Activated CD8-positive, alpha-beta T cell treated with anti-CD3 and anti-CD28 coated beads, Interleukin-2, amount 10 ng/mL, durations not matched to agents 7 days and 5 days (primary cell): ENCODE data around the gene GRIK3. TPM values are rescaled to one million over a fixed set of nuclear protein-coding genes. Genes with fewer than 3 reads are reported as not detected.

ENCODE experiments used
- ATAC-seq: fragments of 150-1000 bp; cut with Tn5 transposase; one replicate; pipeline ENCODE4 v1.10.0; 2021; ENCODE audit warnings: moderate library complexity
- CTCF ChIA-PET: fragments of 350-600 bp; sonication (Branson Sonifier 250); formaldehyde crosslinking; loops from one replicate; lab custom pipeline; 2021; ENCODE audit warnings: antibody characterized with exemption; lab: Charles Lee
- POLR2A ChIA-PET: fragments of 350-600 bp; sonication (Branson Sonifier 250); formaldehyde crosslinking; loops from one replicate; lab custom pipeline; 2021; ENCODE audit warnings: antibody characterized with exemption; lab: Charles Lee
- DNase-seq: peaks from one replicate; pipeline ENCODE4 v3.0.0-alpha.2; 2020
- H3K27ac Mint-ChIP-seq: one replicate; pipeline ENCODE4 v1.8.0; 2021; ENCODE audit warnings: mild to moderate bottlenecking, mixed read lengths
- H3K27me3 Mint-ChIP-seq: one replicate; pipeline ENCODE4 v1.8.0; 2021; ENCODE audit warnings: low read depth, mixed read lengths
- H3K36me3 Mint-ChIP-seq: one replicate; pipeline ENCODE4 v1.8.0; 2021; ENCODE audit warnings: low read depth, mixed read lengths
- H3K4me1 Mint-ChIP-seq: one replicate; pipeline ENCODE4 v1.8.0; 2021; ENCODE audit warnings: low read depth, mixed read lengths
- H3K4me3 Mint-ChIP-seq: one replicate; pipeline ENCODE4 v1.8.0; 2021; ENCODE audit warnings: mild to moderate bottlenecking, mixed read lengths
- H3K9me3 Mint-ChIP-seq: one replicate; pipeline ENCODE4 v1.8.0; 2022; ENCODE audit warnings: mixed read lengths; ENCODE audit not compliant: insufficient read depth
- total RNA-seq, 2 experiments: library from RNA; stranded (reverse); gene quantifications; one replicate each; pipeline ENCODE4 v1.2.3, GENCODE V29; 2021

The GRIK3 gene
- total RNA-seq, 2 experiments from 2014 or later = not detected

DNA sequence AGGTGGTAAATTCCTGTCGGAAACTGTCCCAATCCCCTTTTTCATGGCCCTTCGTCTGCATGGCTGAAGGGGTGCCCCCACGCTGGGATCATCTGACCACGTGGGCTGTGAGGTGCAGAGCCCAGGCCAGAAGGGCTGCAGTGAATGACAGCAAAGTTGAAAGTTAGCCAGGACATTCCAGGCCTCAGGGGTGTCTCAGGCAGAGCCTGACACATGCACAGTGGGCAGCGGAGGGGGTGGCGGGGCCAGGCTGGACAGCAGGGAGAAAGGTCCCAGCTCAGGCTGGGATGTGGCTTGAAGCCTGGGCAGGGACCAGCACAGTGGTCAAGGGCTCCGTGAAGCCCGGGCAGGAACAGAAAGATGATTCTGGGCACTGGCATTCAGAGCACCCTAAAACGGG is 49.6 kb downstream of the GRIK3 start:
- DNase-seq (no peak), ATAC-seq (no peak)
- no peaks in the 10 kb centered on the region for H3K4me1 Mint-ChIP-seq
- CTCF ChIA-PET = no interaction called here
- H3K4me3 Mint-ChIP-seq = no peak overlapping the region
- peaks cover 4% of the 10 kb centered on the region for H3K27me3 Mint-ChIP-seq
- H3K36me3 Mint-ChIP-seq = no peaks in the 10 kb centered on the region
- POLR2A ChIA-PET = no interaction called here
- no peaks in the 10 kb centered on the region for H3K9me3 Mint-ChIP-seq
- no peak overlapping the region for H3K27ac Mint-ChIP-seq

DNA sequence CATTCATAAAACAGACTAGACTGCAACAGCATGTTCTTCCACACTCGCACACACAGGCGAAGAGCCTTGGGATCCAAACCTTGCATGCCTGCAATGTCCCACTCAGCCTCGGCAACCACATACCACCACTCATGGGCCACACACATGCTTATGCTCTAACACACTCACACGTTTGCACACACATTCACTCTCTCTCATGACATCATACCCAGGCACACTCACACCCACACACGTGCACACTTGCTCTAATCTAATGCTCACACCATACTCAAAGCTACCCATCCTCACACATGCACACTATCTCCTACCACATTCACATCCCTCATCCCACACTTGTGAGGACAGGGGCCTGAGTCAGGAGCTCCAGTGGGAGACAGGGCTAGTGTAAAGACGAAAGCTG is 50.3 kb downstream of the GRIK3 start:
- ATAC-seq (no peak), DNase-seq (no peak)
- Mint-ChIP-seq H3K4me3 (no peak overlapping the region), H3K27me3 (peaks cover 4% of the 10 kb centered on the region), H3K27ac (no peak overlapping the region), H3K36me3 (no peaks in the 10 kb centered on the region), H3K4me1 (no peaks in the 10 kb centered on the region), H3K9me3 (no peaks in the 10 kb centered on the region)
- CTCF ChIA-PET = no interaction called here
- POLR2A ChIA-PET = no interaction called here

DNA sequence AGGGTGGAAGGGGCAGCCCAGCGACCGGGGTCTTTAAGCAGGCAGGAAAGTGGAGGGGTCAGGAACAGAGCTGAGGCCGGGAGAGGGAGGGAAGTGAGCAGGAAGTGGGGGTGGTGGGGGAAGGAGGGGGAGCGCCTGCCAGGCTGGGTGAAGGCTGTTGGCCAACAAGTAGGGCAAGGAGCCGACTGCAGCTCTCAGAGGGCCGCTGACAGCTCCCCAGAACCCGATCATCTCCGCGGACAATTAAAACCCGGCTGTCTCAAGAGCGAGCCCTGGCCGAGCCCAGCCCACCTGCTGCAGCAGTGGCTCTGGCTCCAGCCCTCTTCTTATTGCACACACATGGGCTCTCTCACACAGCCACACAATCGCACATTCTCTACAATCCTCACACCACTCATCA is 51.6 kb downstream of the GRIK3 start:
- Mint-ChIP-seq H3K27me3 (peaks cover 4% of the 10 kb centered on the region), H3K36me3 (no peaks in the 10 kb centered on the region), H3K9me3 (no peaks in the 10 kb centered on the region), H3K4me3 (no peak overlapping the region), H3K4me1 (no peaks in the 10 kb centered on the region), H3K27ac (no peak overlapping the region)
- ChIA-PET CTCF (no interaction called here), POLR2A (no interaction called here)
- DNase-seq = no peak
- ATAC-seq = no peak

DNA sequence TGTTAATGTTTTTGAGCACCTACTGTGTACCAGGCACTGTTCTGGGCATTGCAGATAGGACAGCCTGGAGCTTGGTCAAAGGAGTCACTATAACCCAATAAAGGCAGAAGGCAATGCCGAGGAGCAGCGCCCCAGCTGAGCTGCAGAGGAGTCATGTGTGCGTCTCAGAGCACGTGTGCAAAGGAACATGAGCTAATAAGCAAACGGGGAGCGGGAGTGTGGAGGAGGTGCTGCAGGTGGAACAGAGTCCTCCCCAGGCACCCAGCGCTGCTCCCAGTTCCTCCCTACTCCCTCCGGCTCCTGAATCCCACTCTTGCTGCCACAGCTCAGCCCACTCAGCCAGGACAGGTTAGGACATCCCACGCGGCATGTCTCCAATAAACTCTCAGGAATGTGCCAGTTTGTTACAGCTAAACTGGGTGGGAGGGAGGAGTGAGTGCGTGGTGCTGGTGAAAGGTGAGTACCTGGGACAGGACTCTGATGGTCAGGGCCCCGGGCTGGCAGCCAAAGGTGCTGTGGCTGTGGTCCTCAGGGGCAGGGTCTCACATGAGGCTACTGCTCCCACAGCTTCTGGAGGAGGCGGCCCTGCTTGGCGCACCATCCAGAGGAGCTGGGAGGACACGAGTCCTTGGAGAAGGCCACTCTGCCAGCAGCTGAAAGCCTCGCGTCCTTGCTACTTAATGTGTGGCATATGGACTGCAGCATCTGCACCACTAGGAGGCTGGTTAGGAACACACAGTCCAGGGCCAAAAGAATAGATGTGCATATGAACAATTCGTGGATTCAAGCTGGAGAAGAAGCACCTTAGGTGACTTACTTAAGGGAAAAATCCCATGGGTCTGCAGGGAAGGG is 52.3 kb downstream of the GRIK3 start:
- no peaks in the 10 kb centered on the region for H3K4me1 Mint-ChIP-seq
- H3K27me3 Mint-ChIP-seq = peaks cover 4% of the 10 kb centered on the region
- H3K36me3 Mint-ChIP-seq = no peaks in the 10 kb centered on the region
- no peak overlapping the region for H3K27ac Mint-ChIP-seq
- CTCF ChIA-PET = no interaction called here
- H3K4me3 Mint-ChIP-seq = no peak overlapping the region
- no peak for ATAC-seq
- no peaks in the 10 kb centered on the region for H3K9me3 Mint-ChIP-seq
- DNase-seq = no peak
- POLR2A ChIA-PET = no interaction called here

DNA sequence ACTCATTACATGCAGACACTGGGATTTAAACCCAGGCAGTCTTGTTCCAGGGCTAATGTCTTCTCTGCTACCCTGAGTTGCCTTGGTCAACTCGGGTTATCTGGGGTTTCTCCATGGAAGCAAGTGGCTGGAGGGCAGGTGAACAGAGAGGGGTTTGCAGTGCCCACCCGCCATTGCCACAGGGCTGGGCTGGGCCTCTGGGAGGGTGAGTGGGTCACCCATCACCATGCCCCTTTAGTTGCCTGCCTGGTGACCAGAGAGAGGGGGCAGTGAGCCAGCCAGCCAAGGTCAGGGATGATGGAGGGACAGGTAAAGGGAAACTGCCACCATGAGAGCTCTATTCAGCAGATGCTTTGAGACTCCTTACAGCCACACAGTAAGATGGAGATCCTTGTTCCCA is 53.2 kb downstream of the GRIK3 start:
- Mint-ChIP-seq H3K27me3 (peaks cover 4% of the 10 kb centered on the region), H3K36me3 (no peaks in the 10 kb centered on the region), H3K9me3 (no peaks in the 10 kb centered on the region), H3K4me3 (no peak overlapping the region), H3K4me1 (no peaks in the 10 kb centered on the region), H3K27ac (no peak overlapping the region)
- CTCF ChIA-PET = no interaction called here
- DNase-seq (no peak), ATAC-seq (no peak)
- POLR2A ChIA-PET = no interaction called here

DNA sequence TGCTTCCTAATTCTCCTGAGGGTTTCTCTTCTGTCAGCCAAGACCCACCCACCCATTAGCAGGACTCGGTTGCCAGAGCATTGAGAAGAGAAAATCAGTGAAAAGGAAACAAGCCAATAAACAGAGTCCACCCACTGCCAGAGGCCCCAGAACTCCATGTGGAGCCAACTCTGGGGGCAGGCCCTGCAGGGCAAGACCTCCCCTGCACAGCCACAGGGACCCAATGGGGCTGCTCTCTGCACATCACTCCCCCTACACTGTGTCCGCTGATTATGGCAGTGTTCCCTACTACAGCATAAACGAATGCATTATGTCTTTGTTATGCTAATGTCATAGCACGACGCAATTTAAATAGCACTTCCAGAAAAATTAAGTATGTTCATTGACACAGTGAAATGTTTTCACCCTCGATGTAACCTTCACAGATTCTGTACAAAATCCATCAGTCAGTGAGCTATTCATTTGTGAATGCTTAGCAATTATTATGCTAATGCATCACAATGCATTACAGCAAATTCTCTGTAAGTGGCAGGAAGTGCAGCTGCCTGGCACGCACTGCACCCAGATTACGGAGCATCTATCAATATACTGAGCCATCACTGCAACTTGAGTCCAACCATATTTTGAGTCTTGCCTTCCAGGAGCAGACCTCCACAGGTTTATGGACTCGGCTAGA is 56.4 kb downstream of the GRIK3 start:
- DNase-seq (no peak), ATAC-seq (no peak)
- CTCF ChIA-PET = no interaction called here

DNA sequence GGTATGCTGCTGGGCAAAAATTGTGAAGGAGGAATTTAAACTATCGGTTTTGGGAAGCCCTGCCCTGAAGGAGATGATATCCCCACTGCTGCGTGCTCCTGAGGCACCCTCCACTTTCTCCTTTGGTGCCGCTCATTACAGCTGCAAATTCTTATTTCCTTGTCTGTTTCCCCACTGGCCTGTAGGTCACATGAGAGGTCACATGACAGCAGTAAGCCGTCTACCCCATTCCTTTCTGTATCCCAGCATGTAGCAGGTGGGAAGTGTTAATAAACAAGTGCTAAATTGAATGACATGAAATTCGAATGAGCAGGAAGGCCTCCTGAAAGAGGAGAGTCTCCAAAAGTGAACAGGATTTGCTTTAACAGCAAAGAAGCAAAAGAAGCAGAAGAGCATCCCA is 58.7 kb downstream of the GRIK3 start:
- CTCF ChIA-PET = no interaction called here
- H3K4me1 Mint-ChIP-seq = no peaks in the 10 kb centered on the region
- no peak for ATAC-seq
- H3K4me3 Mint-ChIP-seq = no peak overlapping the region
- no peaks in the 10 kb centered on the region for H3K9me3 Mint-ChIP-seq
- H3K27me3 Mint-ChIP-seq = no peaks in the 10 kb centered on the region
- H3K27ac Mint-ChIP-seq = no peak overlapping the region
- no peaks in the 10 kb centered on the region for H3K36me3 Mint-ChIP-seq
- POLR2A ChIA-PET = no interaction called here
- no peak for DNase-seq

More for the DNA sequence above, 56.4 kb downstream of the GRIK3 start:
- H3K27ac Mint-ChIP-seq = no peak overlapping the region
- H3K36me3 Mint-ChIP-seq = no peaks in the 10 kb centered on the region
- no peaks in the 10 kb centered on the region for H3K4me1 Mint-ChIP-seq
- H3K27me3 Mint-ChIP-seq = peaks cover 1% of the 10 kb centered on the region
- no peaks in the 10 kb centered on the region for H3K9me3 Mint-ChIP-seq
- no peak overlapping the region for H3K4me3 Mint-ChIP-seq
- POLR2A ChIA-PET = no interaction called here

DNA sequence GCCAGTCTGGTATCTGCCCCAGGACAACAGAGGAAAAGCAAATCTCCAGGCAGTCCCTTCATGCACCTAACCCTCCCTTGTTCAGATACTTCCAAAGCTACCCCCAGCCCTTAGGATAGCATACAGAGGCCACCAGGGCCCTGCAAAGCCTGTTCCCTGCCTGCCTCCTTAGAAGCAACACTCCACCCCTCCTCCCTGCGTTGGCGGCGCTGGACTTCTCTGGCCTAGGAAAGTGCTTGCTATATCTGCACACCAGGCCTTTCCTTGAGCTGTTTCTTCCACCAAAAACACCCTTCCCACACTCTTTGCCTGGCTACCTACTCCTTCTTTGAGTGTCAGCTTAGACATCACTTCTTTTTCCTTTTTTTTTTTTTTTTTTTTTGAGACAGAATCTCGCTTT is 61.3 kb downstream of the GRIK3 start:
- Mint-ChIP-seq H3K27ac (no peak overlapping the region), H3K4me1 (no peaks in the 10 kb centered on the region), H3K9me3 (no peaks in the 10 kb centered on the region), H3K27me3 (no peaks in the 10 kb centered on the region), H3K4me3 (no peak overlapping the region), H3K36me3 (no peaks in the 10 kb centered on the region)
- DNase-seq = no peak
- ChIA-PET CTCF (no interaction called here), POLR2A (no interaction called here)
- ATAC-seq = no peak

DNA sequence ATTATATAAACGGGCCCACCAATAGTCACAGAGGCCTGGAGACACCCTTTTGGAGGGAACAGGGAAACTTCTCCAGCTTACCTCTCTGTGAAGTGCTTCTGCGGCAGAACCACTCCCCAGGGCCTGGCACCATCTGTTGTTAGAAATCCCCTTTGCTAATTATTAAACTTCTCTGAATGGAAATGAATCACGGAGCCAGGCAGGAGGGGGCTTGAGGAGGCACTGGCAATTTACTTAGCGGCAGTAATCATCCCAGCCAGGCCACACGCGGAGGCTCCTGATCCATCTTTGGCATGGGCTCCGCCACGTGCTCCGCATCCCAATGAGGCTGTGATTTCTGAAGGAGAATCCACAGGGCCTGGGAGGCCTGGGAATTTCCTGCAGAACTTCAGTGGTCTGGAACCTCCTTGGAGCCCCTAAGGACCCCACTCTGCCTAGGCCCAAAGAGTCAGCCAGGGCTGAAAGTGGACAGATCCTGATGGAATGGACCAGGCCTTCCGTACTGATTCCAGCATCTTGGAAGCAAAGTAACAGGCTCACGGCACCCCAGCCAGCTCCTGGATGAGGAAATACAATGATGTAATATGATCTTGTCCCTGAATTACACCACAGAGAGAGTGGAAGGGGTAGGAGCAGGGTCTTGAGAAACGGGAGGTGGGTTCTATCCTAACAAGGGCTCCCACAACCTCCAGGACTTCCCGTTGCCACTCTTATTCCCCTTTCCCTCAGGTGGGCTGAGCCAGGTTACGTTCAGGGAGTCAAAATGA is 62.3 kb downstream of the GRIK3 start:
- no peaks in the 10 kb centered on the region for H3K9me3 Mint-ChIP-seq
- DNase-seq = no peak
- H3K4me3 Mint-ChIP-seq = no peak overlapping the region
- no peaks in the 10 kb centered on the region for H3K4me1 Mint-ChIP-seq
- ATAC-seq = no peak
- ChIA-PET CTCF (no interaction called here), POLR2A (no interaction called here)
- H3K27me3 Mint-ChIP-seq = no peaks in the 10 kb centered on the region
- no peak overlapping the region for H3K27ac Mint-ChIP-seq
- no peaks in the 10 kb centered on the region for H3K36me3 Mint-ChIP-seq

DNA sequence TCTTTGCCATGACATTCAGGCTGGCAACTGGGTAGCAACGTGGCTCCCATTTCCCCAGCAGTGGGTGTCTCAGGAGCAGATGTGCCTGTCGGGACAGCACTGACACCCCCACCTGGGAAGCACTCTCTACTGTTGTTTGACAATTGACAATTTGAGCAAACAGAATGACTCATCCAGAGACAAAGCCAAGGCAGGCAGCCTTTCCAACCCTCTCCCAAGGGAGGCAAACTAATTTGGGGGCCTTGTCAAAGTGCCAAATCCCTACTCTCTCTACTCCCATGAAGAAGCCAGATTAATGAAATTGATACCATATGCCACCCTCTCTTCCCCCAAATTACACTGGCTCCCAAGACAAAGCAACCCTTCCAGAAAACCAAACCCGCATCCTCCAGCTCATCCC is 65.6 kb downstream of the GRIK3 start:
- DNase-seq = no peak
- CTCF ChIA-PET = no interaction called here
- no peak overlapping the region for H3K27ac Mint-ChIP-seq
- no peaks in the 10 kb centered on the region for H3K36me3 Mint-ChIP-seq
- H3K4me3 Mint-ChIP-seq = no peak overlapping the region
- POLR2A ChIA-PET = no interaction called here
- ATAC-seq = no peak
- no peaks in the 10 kb centered on the region for H3K9me3 Mint-ChIP-seq
- H3K27me3 Mint-ChIP-seq = no peaks in the 10 kb centered on the region
- no peaks in the 10 kb centered on the region for H3K4me1 Mint-ChIP-seq

DNA sequence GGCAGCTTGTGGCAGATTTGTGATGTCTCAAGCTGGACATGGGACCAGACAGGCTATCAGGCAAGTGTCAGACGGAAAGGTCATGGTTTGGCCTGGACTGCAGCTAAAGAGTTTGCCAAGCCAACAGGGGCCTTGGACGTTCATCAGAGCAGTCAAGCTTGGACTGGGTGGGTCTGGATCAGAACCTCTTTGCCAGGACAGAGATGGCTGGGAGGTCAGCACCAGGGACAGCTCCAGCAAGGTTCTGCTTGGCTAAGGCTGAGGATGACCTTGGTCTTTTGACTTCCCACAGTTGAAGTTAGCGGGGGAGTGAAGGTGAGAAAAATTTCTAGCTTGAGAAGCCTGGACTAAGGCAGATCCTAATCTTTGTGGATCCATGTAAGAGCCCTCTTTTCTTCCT is 68.1 kb downstream of the GRIK3 start:
- no peaks in the 10 kb centered on the region for H3K4me1 Mint-ChIP-seq
- peak; percentile 37 for DNase-seq
- no peaks in the 10 kb centered on the region for H3K9me3 Mint-ChIP-seq
- ChIA-PET POLR2A (no interaction called here), CTCF (no interaction called here)
- H3K4me3 Mint-ChIP-seq = no peak overlapping the region
- no peak overlapping the region for H3K27ac Mint-ChIP-seq
- ATAC-seq = no peak
- H3K36me3 Mint-ChIP-seq = no peaks in the 10 kb centered on the region
- H3K27me3 Mint-ChIP-seq = no peaks in the 10 kb centered on the region
